ENCODE measurements around the gene JAK3. TPM values are rescaled to one million over a fixed set of nuclear protein-coding genes. Genes with fewer than 3 reads are reported as not detected.

Gene JAK3
- total and polyA plus RNA-seq, 2 of the 13 experiments (the other 11 are each of a cell fraction or from before 2014, with no cell fraction given) = 3.4 to 18.6 TPM

- TF ChIP-seq, protein P1, sequence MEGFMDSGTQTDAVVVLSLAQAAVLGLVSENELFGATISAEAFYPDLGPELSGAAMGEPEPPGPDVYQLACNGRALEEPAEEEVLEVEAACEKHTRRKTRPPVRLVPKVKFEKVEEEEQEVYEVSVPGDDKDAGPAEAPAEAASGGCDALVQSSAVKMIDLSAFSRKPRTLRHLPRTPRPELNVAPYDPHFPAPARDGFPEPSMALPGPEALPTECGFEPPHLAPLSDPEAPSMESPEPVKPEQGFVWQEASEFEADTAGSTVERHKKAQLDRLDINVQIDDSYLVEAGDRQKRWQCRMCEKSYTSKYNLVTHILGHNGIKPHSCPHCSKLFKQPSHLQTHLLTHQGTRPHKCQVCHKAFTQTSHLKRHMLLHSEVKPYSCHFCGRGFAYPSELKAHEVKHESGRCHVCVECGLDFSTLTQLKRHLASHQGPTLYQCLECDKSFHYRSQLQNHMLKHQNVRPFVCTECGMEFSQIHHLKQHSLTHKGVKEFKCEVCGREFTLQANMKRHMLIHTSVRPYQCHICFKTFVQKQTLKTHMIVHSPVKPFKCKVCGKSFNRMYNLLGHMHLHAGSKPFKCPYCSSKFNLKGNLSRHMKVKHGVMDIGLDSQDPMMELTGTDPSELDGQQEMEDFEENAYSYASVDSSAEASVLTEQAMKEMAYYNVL (CRISPR knock-in tag; IDR thresholded peaks at IDR 0.05; ENCODE audit: borderline replicate concordance) = no peak
- no peak for TF ChIP-seq TGIF2 (CRISPR knock-in tag; IDR thresholded peaks at IDR 0.05)
- TF ChIP-seq HNF4G (IDR thresholded peaks at IDR 0.05; ENCODE audit: borderline replicate concordance, low read depth, low read length) = no peak
- no peak for TF ChIP-seq HNF4G (CRISPR knock-in tag; IDR thresholded peaks at IDR 0.05; ENCODE audit: borderline replicate concordance, low read depth)
- TF ChIP-seq ZIK1 (CRISPR knock-in tag; IDR thresholded peaks at IDR 0.05; ENCODE audit: borderline replicate concordance, low read depth) = no peak
- TF ChIP-seq, protein P2, sequence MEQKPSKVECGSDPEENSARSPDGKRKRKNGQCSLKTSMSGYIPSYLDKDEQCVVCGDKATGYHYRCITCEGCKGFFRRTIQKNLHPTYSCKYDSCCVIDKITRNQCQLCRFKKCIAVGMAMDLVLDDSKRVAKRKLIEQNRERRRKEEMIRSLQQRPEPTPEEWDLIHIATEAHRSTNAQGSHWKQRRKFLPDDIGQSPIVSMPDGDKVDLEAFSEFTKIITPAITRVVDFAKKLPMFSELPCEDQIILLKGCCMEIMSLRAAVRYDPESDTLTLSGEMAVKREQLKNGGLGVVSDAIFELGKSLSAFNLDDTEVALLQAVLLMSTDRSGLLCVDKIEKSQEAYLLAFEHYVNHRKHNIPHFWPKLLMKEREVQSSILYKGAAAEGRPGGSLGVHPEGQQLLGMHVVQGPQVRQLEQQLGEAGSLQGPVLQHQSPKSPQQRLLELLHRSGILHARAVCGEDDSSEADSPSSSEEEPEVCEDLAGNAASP (CRISPR knock-in tag; IDR thresholded peaks at IDR 0.05; ENCODE audit: borderline replicate concordance) = peak; percentile 53; the same call in 1 of the 2 replicates
- no peak for TF ChIP-seq ZZZ3 (CRISPR knock-in tag; IDR thresholded peaks at IDR 0.05; ENCODE audit: borderline replicate concordance)
- 0 out of 2 replicates have a peak, but pooled peaks have one; percentile 16 for TF ChIP-seq RARA (CRISPR knock-in tag; IDR thresholded peaks at IDR 0.05)
- TF ChIP-seq GABPB1 (CRISPR knock-in tag; IDR thresholded peaks at IDR 0.05) = peak; percentile 30; the same call in 1 of the 2 replicates
- TF ChIP-seq SALL1 (CRISPR knock-in tag; IDR thresholded peaks at IDR 0.05) = peak; percentile 60
- TF ChIP-seq, protein P3, sequence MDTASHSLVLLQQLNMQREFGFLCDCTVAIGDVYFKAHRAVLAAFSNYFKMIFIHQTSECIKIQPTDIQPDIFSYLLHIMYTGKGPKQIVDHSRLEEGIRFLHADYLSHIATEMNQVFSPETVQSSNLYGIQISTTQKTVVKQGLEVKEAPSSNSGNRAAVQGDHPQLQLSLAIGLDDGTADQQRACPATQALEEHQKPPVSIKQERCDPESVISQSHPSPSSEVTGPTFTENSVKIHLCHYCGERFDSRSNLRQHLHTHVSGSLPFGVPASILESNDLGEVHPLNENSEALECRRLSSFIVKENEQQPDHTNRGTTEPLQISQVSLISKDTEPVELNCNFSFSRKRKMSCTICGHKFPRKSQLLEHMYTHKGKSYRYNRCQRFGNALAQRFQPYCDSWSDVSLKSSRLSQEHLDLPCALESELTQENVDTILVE (CRISPR knock-in tag; IDR thresholded peaks at IDR 0.05) = no peak
- TF ChIP-seq ZNF317 (CRISPR knock-in tag; IDR thresholded peaks at IDR 0.05) = no peak
- TF ChIP-seq ARID2 (CRISPR knock-in tag; IDR thresholded peaks at IDR 0.05; ENCODE audit: borderline replicate concordance) = no peak
- TF ChIP-seq GATAD2A (CRISPR knock-in tag; IDR thresholded peaks at IDR 0.05) = peak; percentile 37; the same call in 1 of the 2 replicates
- TF ChIP-seq, protein P4, sequence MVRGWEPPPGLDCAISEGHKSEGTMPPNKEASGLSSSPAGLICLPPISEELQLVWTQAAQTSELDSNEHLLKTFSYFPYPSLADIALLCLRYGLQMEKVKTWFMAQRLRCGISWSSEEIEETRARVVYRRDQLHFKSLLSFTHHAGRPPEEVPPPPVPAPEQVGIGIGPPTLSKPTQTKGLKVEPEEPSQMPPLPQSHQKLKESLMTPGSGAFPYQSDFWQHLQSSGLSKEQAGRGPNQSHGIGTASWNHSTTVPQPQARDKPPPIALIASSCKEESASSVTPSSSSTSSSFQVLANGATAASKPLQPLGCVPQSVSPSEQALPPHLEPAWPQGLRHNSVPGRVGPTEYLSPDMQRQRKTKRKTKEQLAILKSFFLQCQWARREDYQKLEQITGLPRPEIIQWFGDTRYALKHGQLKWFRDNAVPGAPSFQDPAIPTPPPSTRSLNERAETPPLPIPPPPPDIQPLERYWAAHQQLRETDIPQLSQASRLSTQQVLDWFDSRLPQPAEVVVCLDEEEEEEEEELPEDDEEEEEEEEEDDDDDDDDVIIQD (CRISPR knock-in tag; IDR thresholded peaks at IDR 0.05; ENCODE audit: low read depth) = no peak
- no peak for TF ChIP-seq GLI4 (CRISPR knock-in tag; IDR thresholded peaks at IDR 0.05; ENCODE audit: borderline replicate concordance)
- no peak for TF ChIP-seq ZXDC (CRISPR knock-in tag; IDR thresholded peaks at IDR 0.05)
- TF ChIP-seq BRD4 (CRISPR knock-in tag; IDR thresholded peaks at IDR 0.05) = no peak
- TF ChIP-seq MED1 (CRISPR knock-in tag; IDR thresholded peaks at IDR 0.05) = peak; percentile 42; the same call in 1 of the 2 replicates
- no peak for TF ChIP-seq NR1H2 (CRISPR knock-in tag; IDR thresholded peaks at IDR 0.05; ENCODE audit: borderline replicate concordance, low read depth)
- peak; percentile 51 for TF ChIP-seq FOSL2 (CRISPR knock-in tag; IDR thresholded peaks at IDR 0.05)
These were observed 7.7 kb upstream of the JAK3 start (continued) for GRCh38 chr19:17855280-17856152.
